ENCODE results near the gene NTMT1.

NTMT1 gene

GRCh38 chr9:129637673-129638439, 11.9 kb downstream of the NTMT1 start:
- no peak for DNase-seq

- no peak for DNase-seq
These were observed 13.2 kb downstream of the NTMT1 start for GRCh38 chr9:129639034-129639630.

GRCh38 chr9:129639756-129640085, 13.8 kb downstream of the NTMT1 start:
- DNase-seq: no peak

DNA sequence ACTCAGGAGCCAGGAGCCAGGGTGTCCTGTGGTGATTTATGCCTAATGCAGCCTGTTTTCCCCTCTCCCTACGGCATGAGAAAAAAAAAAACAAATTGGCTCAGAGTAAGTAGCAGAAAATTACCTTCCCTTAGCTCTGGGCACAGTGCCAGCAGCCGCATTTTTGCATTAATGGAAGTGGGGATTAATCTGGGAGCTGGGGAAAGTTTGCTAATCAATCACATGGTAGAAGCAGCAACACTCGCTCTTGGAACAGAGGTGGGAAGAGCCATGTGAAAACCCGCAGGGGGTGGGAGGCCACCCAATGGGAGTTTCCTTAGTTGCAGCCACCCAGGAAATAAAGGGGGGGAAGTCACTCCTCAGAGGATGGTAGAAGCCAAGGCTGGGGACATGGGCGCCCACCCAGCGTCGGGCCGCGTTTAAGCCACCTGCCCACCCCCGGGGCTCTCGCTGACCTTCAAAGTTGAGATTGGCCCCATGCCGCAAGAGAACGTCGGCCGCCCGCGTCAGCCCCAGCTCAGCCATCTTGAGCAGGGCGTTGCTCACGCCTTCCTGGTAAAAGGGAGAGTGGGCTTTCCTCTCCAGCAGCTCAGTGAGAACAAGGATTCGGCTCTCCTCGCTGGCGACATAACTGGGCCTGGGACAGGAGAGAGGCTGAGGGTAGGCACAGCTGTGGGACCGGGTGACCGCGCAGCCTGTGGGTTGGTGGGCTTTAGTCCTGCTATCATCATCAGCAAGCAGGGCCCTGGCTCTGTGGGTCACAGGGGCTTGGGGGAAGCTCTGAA, 14.3 kb downstream of the NTMT1 start:
- DNase-seq: no peak

DNA sequence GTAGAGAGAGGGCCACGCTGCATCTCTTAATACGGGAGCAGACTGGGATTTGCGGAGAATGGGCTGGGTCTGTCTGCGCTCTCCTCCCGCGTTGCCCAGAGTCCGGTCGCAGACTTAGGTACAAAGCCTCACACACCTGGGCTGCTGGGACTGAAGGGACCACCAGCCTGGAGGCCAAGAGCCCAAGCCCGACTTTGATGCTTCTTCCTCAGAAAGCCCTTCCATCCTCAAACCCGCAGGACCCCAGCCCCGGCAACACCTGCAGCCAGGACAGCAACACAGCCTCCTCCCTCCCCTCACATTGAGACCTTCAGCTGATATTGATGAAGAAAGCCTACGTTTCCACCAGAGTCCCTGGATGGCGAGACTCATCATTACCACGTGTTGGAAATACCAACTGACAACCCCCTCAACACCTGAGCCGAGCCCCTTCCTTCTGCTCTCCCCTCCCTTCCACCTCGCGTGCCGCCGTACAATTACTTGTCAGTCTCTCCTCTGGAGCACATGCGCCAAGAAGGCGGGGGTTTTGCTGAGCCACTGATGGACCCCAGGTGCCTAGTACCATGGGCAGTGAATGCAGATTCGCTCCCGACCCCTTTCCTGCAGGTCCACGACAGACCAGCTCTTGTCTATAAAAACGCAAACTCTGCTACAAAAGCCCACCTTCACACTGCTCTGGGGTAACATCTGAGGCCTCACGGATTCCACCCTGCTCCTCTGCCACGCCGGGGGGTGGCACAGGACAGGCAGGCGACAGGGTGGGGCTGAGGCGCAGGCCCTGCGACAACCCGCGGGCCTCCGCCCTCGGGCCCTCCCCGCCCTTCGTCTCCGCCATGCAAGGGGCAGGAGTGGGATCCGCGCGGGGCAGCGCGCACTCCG, 15.1 kb downstream of the NTMT1 start:
- no peak for DNase-seq

DNA sequence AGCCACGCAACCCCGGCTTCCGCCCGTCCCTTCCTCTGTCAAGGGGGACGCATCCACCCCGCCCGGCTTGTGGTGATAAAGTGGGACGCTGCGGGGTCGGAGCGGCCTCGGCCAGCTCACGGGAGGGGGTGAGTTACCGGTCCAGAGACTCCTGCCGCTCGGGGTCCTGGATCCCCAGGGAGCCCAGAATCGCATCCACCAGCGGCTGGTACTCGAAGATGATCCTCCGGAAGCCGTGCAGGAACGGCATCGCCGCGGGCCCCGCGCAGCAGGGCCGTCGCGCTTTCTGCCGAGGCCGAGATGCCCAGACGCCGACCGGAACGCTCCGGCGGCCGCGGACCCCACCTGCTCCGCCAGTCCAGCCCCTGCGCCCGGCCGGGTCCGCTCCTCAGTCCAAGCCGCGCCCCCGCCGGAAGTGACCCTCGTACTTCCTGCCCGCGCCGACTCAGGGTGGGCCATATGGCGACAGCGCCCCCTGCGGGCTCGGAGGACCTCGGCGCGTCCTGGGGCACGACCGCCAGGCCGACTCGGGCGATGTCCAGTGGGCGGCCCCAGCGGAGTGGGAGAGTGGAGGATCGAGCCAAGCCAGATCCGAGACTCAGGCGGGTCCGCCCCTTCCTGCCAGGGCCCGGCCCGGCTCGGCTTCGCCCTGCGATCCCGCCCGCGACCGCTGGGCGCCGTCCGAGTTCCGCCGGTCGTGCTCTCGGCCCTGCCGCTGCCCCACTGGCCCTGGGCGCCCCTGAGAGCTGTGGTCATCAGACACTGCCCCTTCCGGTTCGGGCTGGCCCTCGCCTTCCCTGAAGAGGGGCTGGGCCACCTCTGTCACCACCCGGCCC, 16.0 kb downstream of the NTMT1 start, which contains the start of gene ASB6:
TSS of gene ASB6 (minus strand) at position 402 of the 836 bp plus-strand sequence. CDS start at position 250, 152 bp downstream.
- peak; percentile 73 for DNase-seq

- no peak for DNase-seq
These were observed 17.7 kb downstream of the NTMT1 start for GRCh38 chr9:129643706-129644105.

GRCh38 chr9:129644365-129644764, 18.4 kb downstream of the NTMT1 start:
- no peak for DNase-seq

- DNase-seq: no peak
These were observed 18.9 kb downstream of the NTMT1 start for GRCh38 chr9:129644902-129645301.

GRCh38 chr9:129646252-129646651, 20.3 kb downstream of the NTMT1 start:
- no peak for DNase-seq

DNA sequence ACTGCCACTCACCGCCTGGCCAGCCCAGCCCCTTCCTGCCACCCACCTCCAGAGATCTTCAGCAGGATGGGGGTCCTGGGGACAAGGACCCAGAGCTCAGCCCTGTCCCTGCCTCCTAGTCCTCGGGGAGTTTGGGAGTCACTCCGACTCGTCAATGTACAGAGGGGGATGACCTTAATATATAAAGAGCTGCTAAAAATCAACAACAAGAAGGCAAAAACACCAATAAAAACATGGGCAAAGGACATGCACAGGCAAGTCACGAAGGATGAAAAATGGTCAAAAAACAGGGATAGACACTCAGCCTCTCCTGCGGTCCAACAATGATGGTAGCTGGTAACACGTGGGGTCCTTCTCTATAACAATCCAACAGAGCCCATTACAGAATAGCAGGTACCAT, 20.7 kb downstream of the NTMT1 start:
- no peak for DNase-seq

GRCh38 chr9:129647635-129648034, 21.7 kb downstream of the NTMT1 start:
- DNase-seq: no peak

- DNase-seq: no peak
These were observed 22.3 kb downstream of the NTMT1 start for GRCh38 chr9:129648092-129648763.

- DNase-seq: no peak
These were observed 22.8 kb downstream of the NTMT1 start for GRCh38 chr9:129648764-129649115.

DNA sequence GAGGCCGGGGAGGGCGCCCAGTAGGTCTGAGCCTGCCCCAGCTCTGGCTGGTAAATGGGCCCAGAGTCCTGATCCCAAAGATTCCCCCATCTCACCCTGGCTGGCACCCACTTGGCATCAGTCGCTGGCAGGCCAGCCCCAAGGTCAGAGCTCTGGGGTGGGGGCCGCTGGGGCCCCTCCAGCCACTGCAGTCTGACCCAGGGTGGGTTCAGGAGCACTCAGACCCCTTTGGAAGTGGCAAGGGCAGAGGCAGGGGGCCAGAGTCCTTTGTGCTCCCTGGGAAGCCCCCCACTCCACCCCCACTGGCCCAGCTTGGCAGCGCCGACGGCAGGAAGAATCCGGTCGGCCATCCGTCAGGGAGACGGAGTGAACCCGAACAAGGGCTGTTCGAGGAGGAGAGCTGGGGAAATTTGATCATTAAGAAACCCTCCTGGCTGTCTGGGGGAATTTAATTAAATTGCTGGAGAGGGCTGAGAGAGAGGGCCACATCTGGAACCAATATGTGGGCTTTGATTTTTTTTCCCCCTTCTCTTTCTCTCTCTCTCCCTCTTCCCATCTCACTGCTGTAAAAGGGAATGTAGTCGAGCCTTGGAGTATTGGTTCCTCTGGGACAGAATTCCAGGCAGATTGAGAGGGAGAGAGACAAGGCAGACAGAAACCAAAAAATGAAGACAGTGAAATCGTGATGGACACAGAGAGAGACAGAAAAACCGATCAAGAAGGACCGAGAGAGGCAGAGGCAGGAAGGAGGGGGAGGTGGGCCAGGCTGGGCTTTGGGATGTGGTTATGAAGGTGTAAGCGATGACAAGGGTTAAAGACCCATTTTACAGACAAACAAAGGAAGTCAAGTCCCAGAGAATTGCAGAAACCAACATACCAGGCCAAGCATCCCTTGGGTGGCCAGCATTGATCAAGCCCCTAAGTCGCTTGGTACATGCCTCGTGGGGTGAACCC, 24.0 kb downstream of the NTMT1 start:
- DNase-seq: no peak

- no peak for DNase-seq
These were observed 24.8 kb downstream of the NTMT1 start for GRCh38 chr9:129650680-129651235.

DNA sequence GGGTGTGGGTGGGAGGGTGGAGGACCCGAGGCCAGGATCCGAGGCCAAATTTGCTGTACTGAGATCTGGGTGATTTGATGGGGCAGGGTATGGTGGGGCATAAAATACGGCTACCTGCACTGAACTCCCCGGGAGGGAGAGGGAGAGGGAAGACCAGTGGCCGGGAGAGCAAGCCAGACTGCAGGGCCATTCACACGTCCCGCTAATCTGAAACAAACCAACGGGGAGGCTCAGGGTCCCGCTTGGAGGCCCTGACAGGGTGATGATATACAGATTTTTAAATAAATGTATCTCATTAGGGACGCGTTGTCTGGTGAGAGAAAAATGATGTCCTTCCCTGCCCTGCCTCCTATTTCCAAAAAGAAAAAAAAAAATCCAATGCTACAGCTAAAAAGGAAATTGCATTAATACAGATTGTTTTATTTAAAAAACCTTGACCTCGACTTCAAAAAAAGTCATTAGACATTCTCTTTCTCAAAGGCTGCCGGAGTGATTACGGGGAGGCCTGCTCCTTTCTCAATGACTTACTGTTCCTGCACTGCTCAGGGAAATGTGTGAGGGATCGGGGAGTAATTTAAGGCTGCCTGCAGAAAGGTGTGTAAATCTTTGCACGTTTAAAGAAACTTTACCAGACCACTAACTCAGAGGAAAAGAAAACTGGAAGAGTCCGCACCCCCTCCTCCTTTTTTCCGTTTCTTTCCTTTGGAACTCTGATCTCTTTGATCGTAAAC, 28.0 kb downstream of the NTMT1 start:
- no peak for DNase-seq

GRCh38 chr9:129654554-129655040, 28.6 kb downstream of the NTMT1 start:
- DNase-seq: no peak

DNA sequence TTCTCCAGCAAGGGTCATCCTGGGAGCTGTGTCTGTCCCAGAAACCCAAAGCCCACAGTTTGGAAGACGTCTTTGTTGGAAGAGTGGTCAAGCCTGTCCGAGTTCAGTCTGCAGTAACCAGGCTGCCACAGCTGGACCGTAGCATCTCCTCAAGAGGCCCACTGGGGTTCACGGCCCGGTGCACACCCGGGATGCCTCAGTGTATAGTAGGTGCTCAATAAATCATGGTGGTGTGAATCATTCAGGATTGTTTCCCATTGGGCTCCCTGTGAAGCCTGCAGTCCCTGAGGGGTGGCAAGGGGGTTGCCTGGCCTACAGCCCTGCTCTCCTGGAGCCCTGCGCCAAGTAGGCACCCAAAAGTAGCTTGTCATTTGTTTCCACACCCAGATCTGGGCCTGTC, 29.2 kb downstream of the NTMT1 start:
- DNase-seq: no peak

Data from GF-D8 (cell line).